ENCODE data around the gene TRIM33. TPM values are rescaled to one million over a fixed set of nuclear protein-coding genes. Genes with fewer than 3 reads are reported as not detected.
"Not testable (repeated sequence)": the region's sequence is repeated elsewhere in the genome, so short reads cannot be mapped to it uniquely, and the experiment has no call there.

TRIM33 gene
- total and polyA plus RNA-seq, 4 donors, result 9.5 to 102 (median 18.8) TPM

DNA sequence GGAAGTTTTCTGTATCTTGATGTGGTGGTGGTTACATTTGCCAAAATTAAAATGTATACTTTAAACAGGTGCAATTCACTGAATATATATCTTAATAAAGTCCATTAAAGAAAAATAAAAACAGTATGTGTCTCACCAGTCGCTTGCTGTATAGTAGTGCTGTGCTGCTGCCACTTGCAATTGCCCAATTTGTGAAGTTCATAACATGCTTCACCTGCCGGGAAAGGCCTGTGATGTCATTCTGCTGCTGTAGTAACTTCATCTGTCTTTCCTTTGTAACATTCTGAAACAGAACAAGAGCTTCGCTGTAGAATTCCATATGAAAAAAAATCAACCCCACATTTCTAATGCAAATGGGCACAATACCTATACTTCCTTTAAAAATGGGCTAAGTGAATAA is 83.4 kb downstream of the TRIM33 start:
- 82 to 90% methylated on average over 3 of the region's 3 CpGs for WGBS, 2 donors
- no peak overlapping the region for H3K9ac ChIP-seq (ENCODE audit: insufficient read depth in 1 of 2, low read length in 2 of 2)
- H3K4me1 ChIP-seq (ENCODE audit: control insufficient read depth in 5 of 5, insufficient read depth in 5 of 5, low read length in 5 of 5), result no peaks in the 10 kb centered on the region
- H3K4me3 ChIP-seq, result no peak overlapping the region
- no peaks in the 10 kb centered on the region for H3K27me3 ChIP-seq (ENCODE audit: control insufficient read depth in 3 of 3, insufficient read depth in 3 of 3, low read length in 2 of 3)
- TF ChIP-seq, protein P1, sequence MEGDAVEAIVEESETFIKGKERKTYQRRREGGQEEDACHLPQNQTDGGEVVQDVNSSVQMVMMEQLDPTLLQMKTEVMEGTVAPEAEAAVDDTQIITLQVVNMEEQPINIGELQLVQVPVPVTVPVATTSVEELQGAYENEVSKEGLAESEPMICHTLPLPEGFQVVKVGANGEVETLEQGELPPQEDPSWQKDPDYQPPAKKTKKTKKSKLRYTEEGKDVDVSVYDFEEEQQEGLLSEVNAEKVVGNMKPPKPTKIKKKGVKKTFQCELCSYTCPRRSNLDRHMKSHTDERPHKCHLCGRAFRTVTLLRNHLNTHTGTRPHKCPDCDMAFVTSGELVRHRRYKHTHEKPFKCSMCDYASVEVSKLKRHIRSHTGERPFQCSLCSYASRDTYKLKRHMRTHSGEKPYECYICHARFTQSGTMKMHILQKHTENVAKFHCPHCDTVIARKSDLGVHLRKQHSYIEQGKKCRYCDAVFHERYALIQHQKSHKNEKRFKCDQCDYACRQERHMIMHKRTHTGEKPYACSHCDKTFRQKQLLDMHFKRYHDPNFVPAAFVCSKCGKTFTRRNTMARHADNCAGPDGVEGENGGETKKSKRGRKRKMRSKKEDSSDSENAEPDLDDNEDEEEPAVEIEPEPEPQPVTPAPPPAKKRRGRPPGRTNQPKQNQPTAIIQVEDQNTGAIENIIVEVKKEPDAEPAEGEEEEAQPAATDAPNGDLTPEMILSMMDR (IDR thresholded peaks at IDR 0.05; ENCODE audit: control extremely low read depth, extremely low read depth), result no peak
- peaks cover 3 to 20% (median 9%) of the 10 kb centered on the region in 4 donors for H3K36me3 ChIP-seq (ENCODE audit: control insufficient read depth in 4 of 4, insufficient read depth in 4 of 4, low read length in 4 of 4)
- no peaks in the 10 kb centered on the region for H3K9me3 ChIP-seq (ENCODE audit: control insufficient read depth in 4 of 4, insufficient read depth in 3 of 4, low read length in 3 of 4)
- ATAC-seq (ENCODE audit: insufficient read depth, low FRiP score) (no peak), DNase-seq (no peak)
- H3K27ac ChIP-seq (ENCODE audit: low read depth in 1 of 2, low read length in 1 of 2), result no peak overlapping the region

DNA sequence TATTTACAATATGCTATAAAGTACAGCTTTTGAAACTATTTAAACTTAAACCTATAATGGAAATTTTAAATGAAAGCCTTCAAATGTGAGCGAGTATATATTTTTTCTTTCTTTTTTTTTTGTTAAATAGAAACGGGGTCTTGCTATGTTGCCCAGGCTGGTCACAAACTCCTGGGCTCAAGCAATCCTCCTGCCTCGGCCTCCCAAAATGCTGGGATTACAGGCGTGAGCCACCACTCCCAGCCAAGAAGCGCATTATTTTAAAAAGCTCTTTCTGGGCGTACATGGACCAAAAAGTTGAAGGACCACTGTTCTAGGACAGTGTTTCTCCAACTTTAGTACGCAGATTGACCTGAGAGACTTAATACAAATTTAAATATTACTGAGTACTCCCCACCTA is 87.5 kb downstream of the TRIM33 start:
- ATAC-seq (ENCODE audit: insufficient read depth, low FRiP score) (no peak), DNase-seq (no peak)
- no peak overlapping the region for H3K4me3 ChIP-seq
- H3K27me3 ChIP-seq (ENCODE audit: control insufficient read depth in 3 of 3, insufficient read depth in 3 of 3, low read length in 2 of 3), result no peaks in the 10 kb centered on the region
- no peak overlapping the region for H3K27ac ChIP-seq (ENCODE audit: low read depth in 1 of 2, low read length in 1 of 2)
- H3K4me1 ChIP-seq (ENCODE audit: control insufficient read depth in 5 of 5, insufficient read depth in 5 of 5, low read length in 5 of 5), result no peaks in the 10 kb centered on the region
- H3K9ac ChIP-seq (ENCODE audit: insufficient read depth in 1 of 2, low read length in 2 of 2), result no peak overlapping the region
- peaks cover 13 to 29% (median 23%) of the 10 kb centered on the region in 4 donors for H3K36me3 ChIP-seq (ENCODE audit: control insufficient read depth in 4 of 4, insufficient read depth in 4 of 4, low read length in 4 of 4)
- WGBS, 2 donors, result 97 to 99% methylated on average over 7 of the region's 7 CpGs
- no peaks in the 10 kb centered on the region for H3K9me3 ChIP-seq (ENCODE audit: control insufficient read depth in 4 of 4, insufficient read depth in 3 of 4, low read length in 3 of 4)
- TF ChIP-seq, protein P1 (IDR thresholded peaks at IDR 0.05; ENCODE audit: control extremely low read depth, extremely low read depth), result no peak

DNA sequence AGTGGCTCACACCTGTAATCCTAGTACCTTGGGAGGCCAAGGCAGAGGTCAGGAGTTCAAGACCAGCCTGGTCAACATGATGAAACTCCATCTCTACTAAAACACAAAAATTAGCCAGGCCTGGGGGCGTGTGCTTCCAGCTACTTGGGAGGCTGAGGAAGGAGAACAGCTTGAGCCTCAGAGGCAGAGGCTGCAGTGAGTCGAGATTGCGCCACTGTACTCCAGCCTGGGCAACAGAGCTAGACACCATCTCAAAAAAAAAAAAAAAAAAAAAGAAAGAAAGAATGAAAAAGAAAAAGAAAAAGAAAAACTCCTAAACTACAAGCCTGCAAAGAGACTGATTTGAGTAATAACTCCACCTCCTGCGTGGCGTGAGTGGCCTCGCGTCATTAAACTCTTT is 92.1 kb downstream of the TRIM33 start:
- not testable (repeated sequence) for H3K9ac ChIP-seq (ENCODE audit: insufficient read depth in 1 of 2, low read length in 2 of 2); ATAC-seq (ENCODE audit: insufficient read depth, low FRiP score); H3K4me1 ChIP-seq (ENCODE audit: control insufficient read depth in 5 of 5, insufficient read depth in 5 of 5, low read length in 5 of 5); H3K27me3 ChIP-seq (ENCODE audit: control insufficient read depth in 3 of 3, insufficient read depth in 3 of 3, low read length in 2 of 3); DNase-seq; H3K4me3 ChIP-seq; H3K27ac ChIP-seq (ENCODE audit: low read depth in 1 of 2, low read length in 1 of 2); H3K9me3 ChIP-seq (ENCODE audit: control insufficient read depth in 4 of 4, insufficient read depth in 3 of 4, low read length in 3 of 4)
- peaks cover 17 to 26% (median 21%) of the 10 kb centered on the region in 4 donors for H3K36me3 ChIP-seq (ENCODE audit: control insufficient read depth in 4 of 4, insufficient read depth in 4 of 4, low read length in 4 of 4)
- WGBS, 2 donors, result 97 to 99% methylated on average over 7 of the region's 7 CpGs

DNA sequence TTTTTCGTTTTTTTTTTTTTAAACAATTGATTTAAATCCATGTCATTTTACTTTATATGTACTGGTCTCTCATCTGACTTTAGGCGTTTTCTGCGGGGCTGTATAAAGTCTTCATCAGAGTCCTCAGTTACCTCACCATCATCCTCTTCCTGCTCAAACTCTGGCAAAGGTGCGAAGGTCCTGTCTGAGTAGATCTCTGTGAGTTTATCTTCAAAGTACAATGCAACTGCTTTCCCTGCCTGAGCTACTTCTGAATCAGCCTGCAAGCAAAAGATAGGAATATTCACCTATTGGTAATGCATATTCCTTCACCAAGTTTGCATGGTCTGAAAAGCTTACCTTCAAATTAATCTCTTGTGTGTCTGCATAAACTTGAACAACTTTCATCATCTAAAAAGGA is 113.4 kb downstream of the TRIM33 start:
- H3K36me3 ChIP-seq (ENCODE audit: control insufficient read depth in 4 of 4, insufficient read depth in 4 of 4, low read length in 4 of 4), result peaks cover 0 to 19% (median 11%) of the 10 kb centered on the region in 4 donors
- ATAC-seq (ENCODE audit: insufficient read depth, low FRiP score), result no peak

More for the DNA sequence above, 113.4 kb downstream of the TRIM33 start:
- H3K27ac ChIP-seq (ENCODE audit: low read depth in 1 of 2, low read length in 1 of 2), result no peak overlapping the region
- no peaks in the 10 kb centered on the region for H3K4me1 ChIP-seq (ENCODE audit: control insufficient read depth in 5 of 5, insufficient read depth in 5 of 5, low read length in 5 of 5)
- WGBS, 2 donors, result 94 to 95% methylated on average over 4 of the region's 4 CpGs
- DNase-seq, result no peak
- H3K9me3 ChIP-seq (ENCODE audit: control insufficient read depth in 4 of 4, insufficient read depth in 3 of 4, low read length in 3 of 4), result no peaks in the 10 kb centered on the region
- H3K27me3 ChIP-seq (ENCODE audit: control insufficient read depth in 3 of 3, insufficient read depth in 3 of 3, low read length in 2 of 3), result no peaks in the 10 kb centered on the region
- H3K4me3 ChIP-seq, result no peak overlapping the region
- no peak overlapping the region for H3K9ac ChIP-seq (ENCODE audit: insufficient read depth in 1 of 2, low read length in 2 of 2)
- TF ChIP-seq, protein P1 (IDR thresholded peaks at IDR 0.05; ENCODE audit: control extremely low read depth, extremely low read depth), result no peak

Measured in lung (tissue), 12 donors.